ENCODE data around the gene DOCK10. TPM values are rescaled to one million over a fixed set of nuclear protein-coding genes. Genes with fewer than 3 reads are reported as not detected.
"Not testable (repeated sequence)": the region's sequence is repeated elsewhere in the genome, so short reads cannot be mapped to it uniquely, and the experiment has no call there.

DOCK10 gene
- total and polyA plus RNA-seq, 10 of the 15 experiments (the other 5 are each of a cell fraction or from before 2014, with no cell fraction given): 16.9 to 120 (median 85.5) TPM

DNA sequence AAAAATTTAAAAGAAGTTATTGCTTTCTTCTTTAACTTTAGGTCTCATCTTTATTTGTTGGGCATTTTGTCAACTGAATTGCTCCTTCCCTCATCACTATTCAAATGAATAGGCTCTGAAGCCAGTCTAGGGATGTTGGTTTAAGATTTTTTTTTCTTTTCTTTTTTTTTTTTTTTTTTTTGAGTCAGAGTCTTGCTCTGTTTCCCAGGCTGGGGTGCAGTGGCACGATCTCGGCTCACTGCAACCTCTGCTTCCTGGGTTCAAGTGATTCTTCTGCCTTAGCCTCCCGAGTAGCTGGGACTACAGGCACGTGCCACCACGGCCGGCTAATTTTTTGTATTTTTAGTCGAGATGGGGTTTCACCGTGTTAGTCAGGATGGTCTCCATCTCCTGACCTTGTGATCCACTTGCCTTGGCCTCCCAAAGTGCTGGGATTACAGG lies 98.6 kb downstream of the DOCK10 start:
- H3K27me3 ChIP-seq (replicated peaks in 1 of 2; ENCODE audit: control insufficient read depth in 2 of 2, insufficient read depth in 2 of 2, low read length in 1 of 2); H4K20me1 ChIP-seq (ENCODE audit: control insufficient read depth, insufficient read depth); H2AFZ ChIP-seq (ENCODE audit: control insufficient read depth, low read depth, low read length); in situ Hi-C loops (cut with MboI); H3K36me3 ChIP-seq (ENCODE audit: control insufficient read depth in 2 of 2, insufficient read depth in 2 of 2, low read length in 1 of 2); BruUV-seq (replicated peaks); DNase-seq (ENCODE audit: low read depth, low spot score); H3K9me3 ChIP-seq (replicated peaks; ENCODE audit: control insufficient read depth, insufficient read depth, low read length); FAIRE-seq: not testable (repeated sequence)
- POLR2A ChIA-PET: interaction anchor here (0.7 to 1.8 kb wide), 6 partner anchors 14 to 734 kb away, joined by 3 to 8 read pairs (median 4); no protein-coding TSS in a partner anchor
- TF ChIP-seq ZNF384 (IDR thresholded peaks at IDR 0.05; ENCODE audit: borderline replicate concordance, low read depth, low read length): peak; percentile 57
- TF ChIP-seq MLLT1 (IDR thresholded peaks at IDR 0.05): peak; percentile 69; the same call in 1 of the 2 replicates
- TF ChIP-seq, protein P1, sequence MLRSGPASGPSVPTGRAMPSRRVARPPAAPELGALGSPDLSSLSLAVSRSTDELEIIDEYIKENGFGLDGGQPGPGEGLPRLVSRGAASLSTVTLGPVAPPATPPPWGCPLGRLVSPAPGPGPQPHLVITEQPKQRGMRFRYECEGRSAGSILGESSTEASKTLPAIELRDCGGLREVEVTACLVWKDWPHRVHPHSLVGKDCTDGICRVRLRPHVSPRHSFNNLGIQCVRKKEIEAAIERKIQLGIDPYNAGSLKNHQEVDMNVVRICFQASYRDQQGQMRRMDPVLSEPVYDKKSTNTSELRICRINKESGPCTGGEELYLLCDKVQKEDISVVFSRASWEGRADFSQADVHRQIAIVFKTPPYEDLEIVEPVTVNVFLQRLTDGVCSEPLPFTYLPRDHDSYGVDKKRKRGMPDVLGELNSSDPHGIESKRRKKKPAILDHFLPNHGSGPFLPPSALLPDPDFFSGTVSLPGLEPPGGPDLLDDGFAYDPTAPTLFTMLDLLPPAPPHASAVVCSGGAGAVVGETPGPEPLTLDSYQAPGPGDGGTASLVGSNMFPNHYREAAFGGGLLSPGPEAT (IDR thresholded peaks at IDR 0.05; ENCODE audit: low read depth): peak; percentile 55; the same call in 1 of the 2 replicates
- peak; percentile 44; the same call in 1 of the 2 replicates for TF ChIP-seq JUNB (IDR thresholded peaks at IDR 0.05)
- TF ChIP-seq BHLHE40 (IDR thresholded peaks at IDR 0.05; ENCODE audit: borderline replicate concordance in 1 of 2, low read depth in 2 of 2, low read length in 1 of 2): peak; percentile 54 to 92; a peak in 3 of 4 replicates
- peak; percentile 40; the same call in 1 of the 2 replicates for TF ChIP-seq NBN (IDR thresholded peaks at IDR 0.05)
- TF ChIP-seq RUNX3 (IDR thresholded peaks at IDR 0.05; ENCODE audit: low read length): peak; percentile 64
- TF ChIP-seq IKZF2 (IDR thresholded peaks at IDR 0.05): peak in 1 of 2 experiments; percentile 31; a peak in 1 of 4 replicates
- intact Hi-C loops (cut with micrococcal nuclease; ENCODE audit: unreplicated experiment): loop anchor here (2.0 to 10.0 kb wide), 4 partner anchors 21 to 1891 kb away; partner anchors contain the start of gene RHBDD1
- SMC1A ChIA-PET (ENCODE audit: uncharacterized antibody, unreplicated experiment): interaction anchor here (0.9 to 23.4 kb wide), 10 partner anchors 3 to 59 kb away, joined by 3 to 443 read pairs (median 5); no protein-coding TSS in a partner anchor
- peak overlapping the region; percentile 90 for H3K4me2 ChIP-seq (ENCODE audit: control insufficient read depth, insufficient read depth)
- H3K4me3 ChIP-seq: peak overlapping the region; percentile 65
- H3K27ac ChIP-seq (ENCODE audit: control insufficient read depth, insufficient read depth): peak overlapping the region; percentile 86
- RAD21 ChIA-PET (ENCODE audit: unreplicated experiment): interaction anchor here (1.3 to 3.8 kb wide), 10 partner anchors 9 to 99 kb away, joined by 3 to 17 read pairs (median 6); no protein-coding TSS in a partner anchor
- CTCF ChIA-PET: interaction anchor here (0.9 to 9.6 kb wide), 7 partner anchors 10 to 97 kb away, joined by 3 to 83 read pairs (median 5); no protein-coding TSS in a partner anchor
- peaks cover 38% of the 10 kb centered on the region for H3K4me1 ChIP-seq (ENCODE audit: control insufficient read depth, insufficient read depth, low read length)
- peak; percentile 4 for ATAC-seq
- 0% methylated on average over 6 of the region's 8 CpGs for WGBS (ENCODE audit: insufficient coverage, insufficient replicate concordance, low lambda C conversion rate, missing lambda C conversion rate)
- peak overlapping the region; percentile 92 for H3K9ac ChIP-seq (ENCODE audit: control insufficient read depth, insufficient read depth, low read length)
- H3K79me2 ChIP-seq (ENCODE audit: control insufficient read depth, insufficient read depth, low read length): peaks cover 97% of the 10 kb centered on the region
